Loucy (cell line): ENCODE measurements around the gene ZNF248.

ENCODE experiments used
- H2AFZ ChIP-seq: fragments of 200-600 bp; sonication (generic); 2 replicates; pipeline ENCODE4 v1.6.0; 2016; ENCODE audit warnings: antibody characterized with exemption, mild to moderate bottlenecking, low read length, moderate library complexity
- H3F3A ChIP-seq: fragments of 200-600 bp; 2 replicates; pipeline ENCODE4 v1.6.0; 2016; ENCODE audit warnings: antibody characterized with exemption, low read depth, mild to moderate bottlenecking
- H3K27me3 ChIP-seq: fragments of 200-600 bp; sonication (generic); 2 replicates; pipeline ENCODE4 v1.6.1; 2014; ENCODE audit warnings: low read length, mild to moderate bottlenecking; ENCODE audit not compliant: insufficient read depth, poor library complexity, severe bottlenecking
- H3K36me3 ChIP-seq: fragments of 200-600 bp; sonication (generic); 2 replicates; pipeline ENCODE4 v1.6.1; 2016; ENCODE audit warnings: low read length; ENCODE audit not compliant: insufficient read depth
- H3K4me1 ChIP-seq: fragments of 200-600 bp; sonication (generic); 2 replicates; pipeline ENCODE4 v1.5.1; 2014; ENCODE audit warnings: low read length, mild to moderate bottlenecking; ENCODE audit not compliant: insufficient read depth, poor library complexity, severe bottlenecking
- H3K4me2 ChIP-seq: fragments of 200-600 bp; sonication (generic); 2 replicates; pipeline ENCODE4 v1.6.0; 2014; ENCODE audit warnings: antibody characterized with exemption, low read length, low read depth, mild to moderate bottlenecking; ENCODE audit not compliant: poor library complexity, severe bottlenecking
- H3K4me3 ChIP-seq: fragments of 200-600 bp; sonication (generic); 2 replicates; pipeline ENCODE4 v1.5.1; 2014; ENCODE audit warnings: low read length, mild to moderate bottlenecking, mixed read lengths; ENCODE audit not compliant: poor library complexity, severe bottlenecking
- H3K79me2 ChIP-seq: fragments of 200-600 bp; sonication (generic); 2 replicates; pipeline ENCODE4 v1.6.1; 2014; ENCODE audit warnings: low read length; ENCODE audit not compliant: insufficient read depth
- H3K9ac ChIP-seq: fragments of 200-600 bp; sonication (generic); 2 replicates; pipeline ENCODE4 v1.6.0; 2014; ENCODE audit warnings: mild to moderate bottlenecking, low read depth, low read length, moderate library complexity; ENCODE audit not compliant: poor library complexity, severe bottlenecking
- H3K9me2 ChIP-seq: fragments of 200-600 bp; sonication (generic); replicated peaks from 2 replicates; pipeline ENCODE4 v1.6.1; 2016; ENCODE audit warnings: low read depth, low read length, mixed read lengths
- H3K9me3 ChIP-seq: fragments of 200-600 bp; sonication (generic); 2 replicates; pipeline ENCODE4 v1.6.1; 2014; ENCODE audit warnings: mild to moderate bottlenecking, antibody characterized with exemption, low read length, low read depth; ENCODE audit not compliant: insufficient read depth
- H4K20me1 ChIP-seq: fragments of 200-600 bp; sonication (generic); 2 replicates; pipeline ENCODE4 v1.6.0; 2014; ENCODE audit warnings: antibody characterized with exemption, low read length, mild to moderate bottlenecking; ENCODE audit not compliant: insufficient read depth, poor library complexity, severe bottlenecking
- EZH2phosphoT487 ChIP-seq: fragments of 200-600 bp; IDR thresholded peaks from 2 replicates; pipeline ENCODE4 v1.6.1; 2018; ENCODE audit warnings: antibody characterized with exemption, mild to moderate bottlenecking, moderate library complexity, borderline replicate concordance
- TF ChIP-seq, protein P1 (sequence below): fragments of 200-600 bp; sonication (generic); conservative IDR thresholded peaks from 2 replicates; pipeline ENCODE4 v1.5.1; 2014; ENCODE audit warnings: mild to moderate bottlenecking, antibody characterized with exemption, low read length

ZNF248 gene

DNA sequence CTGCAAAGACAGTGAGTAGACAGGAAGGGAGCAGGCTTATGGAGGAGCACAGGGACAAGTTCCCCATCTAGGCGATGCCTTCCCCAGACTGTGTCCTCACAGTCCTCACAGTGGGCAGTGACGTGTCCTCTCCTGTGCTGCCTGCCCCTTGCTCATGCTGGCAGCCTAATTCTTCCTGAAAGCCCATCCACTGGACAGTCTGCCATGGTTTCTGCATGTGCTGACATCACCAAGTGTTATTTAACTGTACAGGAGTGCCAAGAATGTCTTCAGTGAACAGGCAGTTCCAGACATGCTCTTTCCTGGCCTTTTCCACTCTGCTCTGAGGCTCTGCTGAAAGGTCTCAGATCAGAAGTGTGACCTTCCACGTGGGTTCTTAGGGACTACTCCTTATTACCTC is 54.1 kb downstream of the ZNF248 start:
- no peak overlapping the region for H2AFZ ChIP-seq
- H3F3A ChIP-seq = no peaks in the 10 kb centered on the region
- no peak overlapping the region for H3K9ac ChIP-seq
- H3K4me3 ChIP-seq = no peak overlapping the region
- no peaks in the 10 kb centered on the region for H3K79me2 ChIP-seq
- no peaks in the 10 kb centered on the region for H4K20me1 ChIP-seq
- H3K9me3 ChIP-seq = no peaks in the 10 kb centered on the region
- no peaks in the 10 kb centered on the region for H3K36me3 ChIP-seq
- H3K27me3 ChIP-seq = no peaks in the 10 kb centered on the region
- no peak overlapping the region for H3K4me2 ChIP-seq
- H3K9me2 ChIP-seq = no peaks in the 10 kb centered on the region
- H3K4me1 ChIP-seq = no peaks in the 10 kb centered on the region
- no peak for TF ChIP-seq EZH2phosphoT487
- TF ChIP-seq, protein P1, sequence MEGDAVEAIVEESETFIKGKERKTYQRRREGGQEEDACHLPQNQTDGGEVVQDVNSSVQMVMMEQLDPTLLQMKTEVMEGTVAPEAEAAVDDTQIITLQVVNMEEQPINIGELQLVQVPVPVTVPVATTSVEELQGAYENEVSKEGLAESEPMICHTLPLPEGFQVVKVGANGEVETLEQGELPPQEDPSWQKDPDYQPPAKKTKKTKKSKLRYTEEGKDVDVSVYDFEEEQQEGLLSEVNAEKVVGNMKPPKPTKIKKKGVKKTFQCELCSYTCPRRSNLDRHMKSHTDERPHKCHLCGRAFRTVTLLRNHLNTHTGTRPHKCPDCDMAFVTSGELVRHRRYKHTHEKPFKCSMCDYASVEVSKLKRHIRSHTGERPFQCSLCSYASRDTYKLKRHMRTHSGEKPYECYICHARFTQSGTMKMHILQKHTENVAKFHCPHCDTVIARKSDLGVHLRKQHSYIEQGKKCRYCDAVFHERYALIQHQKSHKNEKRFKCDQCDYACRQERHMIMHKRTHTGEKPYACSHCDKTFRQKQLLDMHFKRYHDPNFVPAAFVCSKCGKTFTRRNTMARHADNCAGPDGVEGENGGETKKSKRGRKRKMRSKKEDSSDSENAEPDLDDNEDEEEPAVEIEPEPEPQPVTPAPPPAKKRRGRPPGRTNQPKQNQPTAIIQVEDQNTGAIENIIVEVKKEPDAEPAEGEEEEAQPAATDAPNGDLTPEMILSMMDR = no peak

DNA sequence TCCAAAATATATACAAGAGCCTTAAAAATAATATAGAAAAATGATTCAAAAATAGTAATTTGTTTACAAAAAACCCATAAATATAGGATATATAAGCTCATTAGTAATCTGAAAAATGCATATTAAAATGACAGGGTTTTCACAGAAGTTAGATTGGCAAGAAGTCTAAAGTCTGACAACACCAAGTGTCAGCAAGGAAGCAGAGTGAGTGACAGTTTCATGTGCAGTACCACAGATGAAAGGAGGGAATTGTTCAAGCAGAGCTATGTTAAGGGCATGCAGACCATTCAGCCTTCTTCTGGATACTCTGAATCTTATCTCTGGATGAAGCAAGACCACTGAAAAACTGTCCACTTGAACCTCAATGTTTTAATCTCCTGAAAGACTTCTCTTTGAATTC is 55.9 kb downstream of the ZNF248 start:
- H3K79me2 ChIP-seq = no peaks in the 10 kb centered on the region
- H3K4me2 ChIP-seq = no peak overlapping the region
- H3K4me3 ChIP-seq = no peak overlapping the region
- no peaks in the 10 kb centered on the region for H3K9me3 ChIP-seq
- H3F3A ChIP-seq = no peaks in the 10 kb centered on the region
- TF ChIP-seq EZH2phosphoT487 = no peak
- TF ChIP-seq, protein P1 = no peak
- no peaks in the 10 kb centered on the region for H3K36me3 ChIP-seq
- no peak overlapping the region for H3K9ac ChIP-seq
- H2AFZ ChIP-seq = no peak overlapping the region
- H3K4me1 ChIP-seq = no peaks in the 10 kb centered on the region
- H3K27me3 ChIP-seq = no peaks in the 10 kb centered on the region
- H3K9me2 ChIP-seq = no peaks in the 10 kb centered on the region
- H4K20me1 ChIP-seq = no peaks in the 10 kb centered on the region

DNA sequence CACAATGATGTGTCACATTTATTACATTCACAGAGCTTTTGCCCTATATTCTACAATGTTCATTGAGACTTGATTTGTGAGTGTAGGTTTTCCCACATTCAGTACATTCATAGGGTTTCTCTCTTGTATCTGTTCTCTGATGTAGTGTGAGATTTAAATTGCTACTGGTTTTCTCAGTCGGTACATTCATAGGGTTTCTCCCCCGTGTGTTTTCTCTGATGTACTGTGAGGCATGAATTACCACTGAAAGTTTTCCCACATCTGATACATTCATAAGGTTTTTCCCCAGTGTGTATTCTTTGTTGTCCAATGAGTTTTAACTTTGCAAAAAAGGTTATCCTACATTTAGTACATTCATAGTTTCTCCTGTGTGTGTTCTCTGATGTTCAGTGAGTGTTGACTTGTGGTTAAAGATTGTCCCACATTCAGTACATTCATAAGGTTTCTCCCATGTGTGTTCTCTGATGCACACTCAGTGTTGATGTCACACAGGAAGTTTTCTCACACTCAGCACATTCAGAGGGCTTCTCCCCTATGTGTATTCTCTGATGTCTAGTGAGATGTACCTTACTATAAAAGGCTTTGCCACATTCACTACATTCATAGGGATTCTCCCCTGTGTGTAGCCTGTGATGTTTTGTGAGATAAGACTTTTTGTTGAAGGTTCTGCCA is 63.0 kb downstream of the ZNF248 start:
- Histone ChIP-seq H3K9ac (no peak overlapping the region), H3F3A (no peaks in the 10 kb centered on the region), H3K4me1 (no peaks in the 10 kb centered on the region), H4K20me1 (no peaks in the 10 kb centered on the region), H3K9me3 (no peaks in the 10 kb centered on the region), H3K79me2 (no peaks in the 10 kb centered on the region), H2AFZ (no peak overlapping the region), H3K4me2 (no peak overlapping the region), H3K9me2 (no peaks in the 10 kb centered on the region), H3K36me3 (no peaks in the 10 kb centered on the region), H3K4me3 (no peak overlapping the region), H3K27me3 (no peaks in the 10 kb centered on the region)
- no peak for TF ChIP-seq EZH2phosphoT487
- TF ChIP-seq, protein P1 = no peak
